ENCODE measurements around the gene CDK19.

- TF ChIP-seq CTCF (IDR thresholded peaks at IDR 0.05) (no peak), POLR2A (IDR thresholded peaks at IDR 0.05) (no peak)
These were observed 121.3 kb downstream of the CDK19 start for GRCh38 chr6:110693994-110694393.

All from adrenal gland (tissue), 5 donors.